Fibroblast of villous mesenchyme (primary cell): ENCODE results near the gene CTR9. TPM values are rescaled to one million over a fixed set of nuclear protein-coding genes. Genes with fewer than 3 reads are reported as not detected.
A peak's percentile ranks its signal among the peaks of the same experiment; 100 is the strongest.

Experiments
- DNase-seq: peaks from one replicate; pipeline ENCODE4 v3.0.0-alpha.2; 2010; ENCODE audit warnings: low read depth
- H3K4me3 ChIP-seq: 2 replicates; pipeline ENCODE4 v1.5.1; 2011; ENCODE audit warnings: low read depth, mild to moderate bottlenecking, low read length
- CTCF ChIP-seq: IDR thresholded peaks from 2 replicates; pipeline ENCODE4 v1.5.1; 2012; ENCODE audit warnings: low read depth, mild to moderate bottlenecking, low read length; ENCODE audit not compliant: insufficient read depth
- total RNA-seq: library from RNA; depleted of rRNA; stranded (reverse); fragments of >200 nt; gene quantifications from 2 replicates; pipeline ENCODE4 v1.2.3, GENCODE V29; 2012

Gene CTR9
- total RNA-seq, 1 donor, result 36.7 TPM

- TF ChIP-seq CTCF, result peak; percentile 91
- peak; percentile 74 for DNase-seq
Measured at GRCh38 chr11:10792385-10793068, 41.5 kb downstream of the CTR9 start.

GRCh38 chr11:10793470-10794255, 42.6 kb downstream of the CTR9 start:
- H3K4me3 ChIP-seq, result no peak overlapping the region
- DNase-seq, result no peak
- no peak for TF ChIP-seq CTCF

More at GRCh38 chr11:10792385-10793068, 41.5 kb downstream of the CTR9 start:
- H3K4me3 ChIP-seq, result no peak overlapping the region

GRCh38 chr11:10796191-10796590, 45.1 kb downstream of the CTR9 start:
- H3K4me3 ChIP-seq, result no peak overlapping the region
- TF ChIP-seq CTCF, result no peak
- DNase-seq, result no peak

GRCh38 chr11:10797001-10797400, 46.0 kb downstream of the CTR9 start:
- no peak overlapping the region for H3K4me3 ChIP-seq
- no peak for DNase-seq
- no peak for TF ChIP-seq CTCF

GRCh38 chr11:10797531-10797930, 46.5 kb downstream of the CTR9 start:
- no peak for TF ChIP-seq CTCF
- DNase-seq, result no peak
- no peak overlapping the region for H3K4me3 ChIP-seq

GRCh38 chr11:10798330-10798928, 47.4 kb downstream of the CTR9 start:
- H3K4me3 ChIP-seq, result no peak overlapping the region
- no peak for DNase-seq
- no peak for TF ChIP-seq CTCF
